SK-N-SH (cell line): ENCODE results near the gene GABRA6. TPM values are rescaled to one million over a fixed set of nuclear protein-coding genes. Genes with fewer than 3 reads are reported as not detected.

ENCODE experiments used
- CTCF ChIA-PET: fragments of 300-600, 350-600 bp; formaldehyde crosslinking; extraction: SDS; loops from one replicate; lab custom pipeline; 2021; lab: Yijun Ruan, JAX
- POLR2A ChIA-PET: fragments of 350-600 bp; sonication (Branson Sonifier 250); formaldehyde crosslinking; extraction: SDS; loops from one replicate; lab custom pipeline; 2020; ENCODE audit warnings: antibody characterized with exemption, inconsistent platforms; lab: Yijun Ruan, JAX
- DNase-seq: peaks from one replicate; pipeline ENCODE4 v3.0.0; 2012
- H2AFZ ChIP-seq: fragments of 200-600 bp; sonication (generic); 2 replicates; pipeline ENCODE4 v1.8.1; 2016; ENCODE audit warnings: antibody characterized with exemption, mild to moderate bottlenecking, low read depth
- H3F3A ChIP-seq: fragments of 200-600 bp; sonication (generic); replicated peaks from 2 replicates; pipeline ENCODE3; 2016; ENCODE audit warnings: antibody characterized with exemption, mild to moderate bottlenecking; ENCODE audit not compliant: insufficient read depth
- H3K27ac ChIP-seq, 2 experiments: fragments of 200-500 bp in 1 of 2; fragments of 200-600 bp in 1 of 2; sonication (Bioruptor generic) in 1 of 2; sonication (generic), shearing (Covaris generic) in 1 of 2; 2 replicates each; pipeline versions ENCODE4 v1.5.1 to v1.6.1; 2014 to 2016; ENCODE audit warnings: low read depth in 2 of 2, inconsistent platforms in 1 of 2, low read length in 1 of 2, mild to moderate bottlenecking in 1 of 2, mixed read lengths in 1 of 2
- H3K27me3 ChIP-seq: fragments of 200-600 bp; sonication (generic), shearing (Covaris generic); 2 replicates; pipeline ENCODE4 v1.6.1; 2016; ENCODE audit warnings: mixed run types; ENCODE audit not compliant: insufficient read depth
- H3K36me3 ChIP-seq, 2 experiments: fragments of 200-500 bp in 1 of 2; fragments of 200-600 bp in 1 of 2; sonication (Bioruptor generic) in 1 of 2; sonication (generic) in 1 of 2; replicated peaks in 1 of 2; 2 replicates each; pipeline versions ENCODE3 to v1.5.1; 2014 to 2016; ENCODE audit warnings: low read length in 1 of 2, mild to moderate bottlenecking in 1 of 2; ENCODE audit not compliant: insufficient read depth in 2 of 2, control insufficient read depth in 1 of 2
- H3K4me1 ChIP-seq, 2 experiments: fragments of 200-500 bp in 1 of 2; fragments of 200-600 bp in 1 of 2; sonication (Bioruptor generic) in 1 of 2; sonication (generic), shearing (Covaris generic) in 1 of 2; 2 replicates each; pipeline versions ENCODE4 v1.5.1 to v1.6.1; 2014 to 2016; ENCODE audit warnings: low read depth in 1 of 2, low read length in 1 of 2, mixed run types in 1 of 2; ENCODE audit not compliant: insufficient read depth in 2 of 2, control insufficient read depth in 1 of 2
- H3K4me2 ChIP-seq: fragments of 200-600 bp; sonication (generic), shearing (Covaris generic); 2 replicates; pipeline ENCODE4 v1.6.1; 2017; ENCODE audit warnings: mixed run types
- H3K4me3 ChIP-seq, 2 experiments: fragments of 200-500 bp in 1 of 2; fragments of 200-600 bp in 1 of 2; sonication (Bioruptor generic) in 1 of 2; sonication (generic), shearing (Covaris generic) in 1 of 2; 2 replicates each; pipeline versions ENCODE4 v1.5.1 to v1.8.1; 2014 to 2016; ENCODE audit warnings: low read depth in 2 of 2, inconsistent platforms in 1 of 2, low read length in 1 of 2, mild to moderate bottlenecking in 1 of 2, mixed read lengths in 1 of 2, moderate library complexity in 1 of 2
- H3K79me2 ChIP-seq: fragments of 200-600 bp; sonication (generic); 2 replicates; pipeline ENCODE4 v1.8.1; 2017; ENCODE audit warnings: mild to moderate bottlenecking; ENCODE audit not compliant: insufficient read depth
- H3K9ac ChIP-seq: fragments of 200-600 bp; sonication (generic); 2 replicates; pipeline ENCODE4 v1.6.1; 2017; ENCODE audit warnings: mixed run types
- H3K9me2 ChIP-seq: fragments of 200-600 bp; sonication (generic); 2 replicates; pipeline ENCODE4 v1.6.1; 2017; ENCODE audit warnings: mixed run types
- H3K9me3 ChIP-seq: fragments of 200-600 bp; sonication (generic); 2 replicates; pipeline ENCODE4 v1.6.1; 2017; ENCODE audit warnings: mixed run types, mild to moderate bottlenecking, moderate library complexity
- H4K20me1 ChIP-seq: fragments of 200-600 bp; sonication (generic); 2 replicates; pipeline ENCODE4 v1.6.1; 2017; ENCODE audit warnings: mild to moderate bottlenecking, mixed run types; ENCODE audit not compliant: insufficient read depth
- CHD2 ChIP-seq: fragments of 150-350 bp; IDR thresholded peaks from 2 replicates; pipeline ENCODE4 v1.6.1; 2018; ENCODE audit warnings: low read length; ENCODE audit not compliant: partially characterized antibody
- EZH2phosphoT487 ChIP-seq: fragments of 200-600 bp; sonication (generic); IDR thresholded peaks from 2 replicates; pipeline ENCODE4 v1.6.1; 2017; ENCODE audit warnings: low read depth, mixed run types, mild to moderate bottlenecking, antibody characterized with exemption, moderate library complexity, borderline replicate concordance
- FOSL2 ChIP-seq: IDR thresholded peaks from 2 replicates; pipeline ENCODE4 v1.4.0; 2012; ENCODE audit warnings: low read depth, mild to moderate bottlenecking, moderate library complexity, borderline replicate concordance
- GABPA ChIP-seq: IDR thresholded peaks from 2 replicates; pipeline ENCODE4 v1.4.0; 2012; ENCODE audit warnings: low read depth, mild to moderate bottlenecking
- GATA2 ChIP-seq: sonication (generic); formaldehyde crosslinking; IDR thresholded peaks from 2 replicates; pipeline ENCODE4 v1.5.0; 2020; ENCODE audit warnings: mild to moderate bottlenecking, missing genetic modification reagents
- JUND ChIP-seq: IDR thresholded peaks from 2 replicates; pipeline ENCODE4 v1.4.0; 2012
- MEF2A ChIP-seq: IDR thresholded peaks from 2 replicates; pipeline ENCODE4 v1.4.0; 2012; ENCODE audit warnings: low read depth, borderline replicate concordance
- MXI1 ChIP-seq: IDR thresholded peaks from 2 replicates; pipeline ENCODE4 v1.6.1; 2012; ENCODE audit warnings: mild to moderate bottlenecking, low read depth, low read length, improper control_type of control experiment
- NFIC ChIP-seq: IDR thresholded peaks from 2 replicates; pipeline ENCODE4 v1.4.0; 2012; ENCODE audit warnings: borderline replicate concordance
- NRF1 ChIP-seq: IDR thresholded peaks from 2 replicates; pipeline ENCODE4 v1.6.1; 2012; ENCODE audit warnings: low read depth, mild to moderate bottlenecking, low read length
- POLR2AphosphoS5 ChIP-seq: IDR thresholded peaks from 2 replicates; pipeline ENCODE4 v1.6.1; 2012; ENCODE audit warnings: low read depth, low read length
- RAD21 ChIP-seq: IDR thresholded peaks from 2 replicates; pipeline ENCODE4 v1.6.1; 2012; ENCODE audit warnings: mild to moderate bottlenecking, low read length
- RXRA ChIP-seq: IDR thresholded peaks from 2 replicates; pipeline ENCODE4 v1.4.0; 2012; ENCODE audit warnings: low read depth, mild to moderate bottlenecking, borderline replicate concordance
- SMC3 ChIP-seq: IDR thresholded peaks from 2 replicates; pipeline ENCODE4 v1.6.1; 2012; ENCODE audit warnings: low read depth, low read length, improper control_type of control experiment
- TAF1 ChIP-seq: IDR thresholded peaks from 2 replicates; pipeline ENCODE4 v1.6.1; 2012; ENCODE audit warnings: low read depth, mild to moderate bottlenecking, low read length, moderate library complexity, borderline replicate concordance
- WGBS: methylation state at CpG from one replicate; pipeline ENCODE4 v1.1.6; 2017; ENCODE audit warnings: low lambda C conversion rate; 5-methylcytosine and 5-hydroxymethylcytosine counted together
- polyA plus RNA-seq, 3 experiments: library from polyadenylated mRNA; depleted of rRNA; stranded (reverse); fragments of >200 nt; gene quantifications; 2 replicates each; pipeline ENCODE4 v1.2.3, GENCODE V29; 2012
- TF ChIP-seq, protein P1 (sequence below): fragments of 150-350 bp; IDR thresholded peaks from 2 replicates; pipeline ENCODE4 v1.6.1; 2016; ENCODE audit warnings: mild to moderate bottlenecking, low read depth, low read length
- TF ChIP-seq, protein P2 (sequence below): IDR thresholded peaks from 2 replicates; pipeline ENCODE4 v1.4.0; 2012; ENCODE audit warnings: low read depth, borderline replicate concordance
- TF ChIP-seq, protein P3 (sequence below): IDR thresholded peaks from 2 replicates; pipeline ENCODE4 v1.6.1; 2012; ENCODE audit warnings: mild to moderate bottlenecking, low read depth, low read length, moderate library complexity
- TF ChIP-seq, protein P4 (sequence below): IDR thresholded peaks from 2 replicates; pipeline ENCODE4; 2012

The GABRA6 gene
- polyA plus RNA-seq, 1 of the 3 experiments (the other 2 are of a cell fraction): 0.10 TPM

DNA sequence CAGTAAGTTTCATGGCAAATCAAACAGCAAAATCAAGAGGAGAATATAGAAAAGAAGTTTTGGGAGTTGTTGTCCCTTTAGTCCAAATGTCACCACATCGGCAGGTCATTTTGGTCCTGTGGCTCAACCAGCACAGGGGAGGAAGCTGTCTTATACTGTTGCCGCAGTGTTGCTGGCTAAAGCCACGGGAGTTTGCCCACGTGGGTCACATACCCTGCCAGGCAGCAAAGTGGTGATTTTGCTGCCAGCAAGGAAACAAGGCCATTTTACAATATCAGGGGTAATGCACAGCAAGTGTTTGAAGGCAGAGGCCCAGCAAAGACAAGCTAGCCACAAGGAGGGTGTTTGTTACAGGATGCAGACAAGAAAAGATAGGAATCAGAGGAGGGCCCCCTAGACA is 14.5 kb downstream of the GABRA6 start (continued):
- no peak for TF ChIP-seq NFIC
- no peak for TF ChIP-seq GABPA
- TF ChIP-seq GATA2 (CRISPR knock-in tag): no peak
- TF ChIP-seq, protein P1, sequence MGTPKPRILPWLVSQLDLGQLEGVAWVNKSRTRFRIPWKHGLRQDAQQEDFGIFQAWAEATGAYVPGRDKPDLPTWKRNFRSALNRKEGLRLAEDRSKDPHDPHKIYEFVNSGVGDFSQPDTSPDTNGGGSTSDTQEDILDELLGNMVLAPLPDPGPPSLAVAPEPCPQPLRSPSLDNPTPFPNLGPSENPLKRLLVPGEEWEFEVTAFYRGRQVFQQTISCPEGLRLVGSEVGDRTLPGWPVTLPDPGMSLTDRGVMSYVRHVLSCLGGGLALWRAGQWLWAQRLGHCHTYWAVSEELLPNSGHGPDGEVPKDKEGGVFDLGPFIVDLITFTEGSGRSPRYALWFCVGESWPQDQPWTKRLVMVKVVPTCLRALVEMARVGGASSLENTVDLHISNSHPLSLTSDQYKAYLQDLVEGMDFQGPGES: no peak
- no peak for TF ChIP-seq TAF1
- TF ChIP-seq, protein P2, sequence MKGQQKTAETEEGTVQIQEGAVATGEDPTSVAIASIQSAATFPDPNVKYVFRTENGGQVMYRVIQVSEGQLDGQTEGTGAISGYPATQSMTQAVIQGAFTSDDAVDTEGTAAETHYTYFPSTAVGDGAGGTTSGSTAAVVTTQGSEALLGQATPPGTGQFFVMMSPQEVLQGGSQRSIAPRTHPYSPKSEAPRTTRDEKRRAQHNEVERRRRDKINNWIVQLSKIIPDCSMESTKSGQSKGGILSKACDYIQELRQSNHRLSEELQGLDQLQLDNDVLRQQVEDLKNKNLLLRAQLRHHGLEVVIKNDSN: no peak
- TF ChIP-seq, all 33 proteins: peak for 0

DNA sequence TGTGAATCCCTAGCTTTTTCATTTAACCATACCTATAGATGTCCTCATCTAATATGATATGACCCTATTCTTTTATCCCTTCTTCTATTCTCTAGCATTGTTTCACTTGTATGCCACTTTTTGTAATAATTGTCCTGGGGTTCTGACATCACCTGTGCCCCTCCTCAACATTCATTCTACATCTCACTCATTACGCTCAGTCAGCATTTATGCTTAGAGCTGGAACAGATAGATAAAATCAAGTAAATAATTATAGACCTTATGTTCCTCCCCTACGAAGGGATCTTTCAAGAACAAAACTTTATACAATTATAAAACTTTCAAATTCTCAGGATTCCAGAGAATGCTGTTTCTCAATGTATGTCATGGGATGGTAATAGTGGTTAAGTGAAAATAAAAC is 18.0 kb downstream of the GABRA6 start:
- no peaks in the 10 kb centered on the region for H3K79me2 ChIP-seq
- H3F3A ChIP-seq: no peaks in the 10 kb centered on the region
- CTCF ChIA-PET: no interaction called here
- H2AFZ ChIP-seq: no peak overlapping the region
- no peak for TF ChIP-seq POLR2AphosphoS5
- TF ChIP-seq MEF2A: no peak
- TF ChIP-seq, protein P1: no peak
- no peak for TF ChIP-seq SMC3
- TF ChIP-seq, protein P3, sequence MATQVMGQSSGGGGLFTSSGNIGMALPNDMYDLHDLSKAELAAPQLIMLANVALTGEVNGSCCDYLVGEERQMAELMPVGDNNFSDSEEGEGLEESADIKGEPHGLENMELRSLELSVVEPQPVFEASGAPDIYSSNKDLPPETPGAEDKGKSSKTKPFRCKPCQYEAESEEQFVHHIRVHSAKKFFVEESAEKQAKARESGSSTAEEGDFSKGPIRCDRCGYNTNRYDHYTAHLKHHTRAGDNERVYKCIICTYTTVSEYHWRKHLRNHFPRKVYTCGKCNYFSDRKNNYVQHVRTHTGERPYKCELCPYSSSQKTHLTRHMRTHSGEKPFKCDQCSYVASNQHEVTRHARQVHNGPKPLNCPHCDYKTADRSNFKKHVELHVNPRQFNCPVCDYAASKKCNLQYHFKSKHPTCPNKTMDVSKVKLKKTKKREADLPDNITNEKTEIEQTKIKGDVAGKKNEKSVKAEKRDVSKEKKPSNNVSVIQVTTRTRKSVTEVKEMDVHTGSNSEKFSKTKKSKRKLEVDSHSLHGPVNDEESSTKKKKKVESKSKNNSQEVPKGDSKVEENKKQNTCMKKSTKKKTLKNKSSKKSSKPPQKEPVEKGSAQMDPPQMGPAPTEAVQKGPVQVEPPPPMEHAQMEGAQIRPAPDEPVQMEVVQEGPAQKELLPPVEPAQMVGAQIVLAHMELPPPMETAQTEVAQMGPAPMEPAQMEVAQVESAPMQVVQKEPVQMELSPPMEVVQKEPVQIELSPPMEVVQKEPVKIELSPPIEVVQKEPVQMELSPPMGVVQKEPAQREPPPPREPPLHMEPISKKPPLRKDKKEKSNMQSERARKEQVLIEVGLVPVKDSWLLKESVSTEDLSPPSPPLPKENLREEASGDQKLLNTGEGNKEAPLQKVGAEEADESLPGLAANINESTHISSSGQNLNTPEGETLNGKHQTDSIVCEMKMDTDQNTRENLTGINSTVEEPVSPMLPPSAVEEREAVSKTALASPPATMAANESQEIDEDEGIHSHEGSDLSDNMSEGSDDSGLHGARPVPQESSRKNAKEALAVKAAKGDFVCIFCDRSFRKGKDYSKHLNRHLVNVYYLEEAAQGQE: no peak
- TF ChIP-seq, protein P4, sequence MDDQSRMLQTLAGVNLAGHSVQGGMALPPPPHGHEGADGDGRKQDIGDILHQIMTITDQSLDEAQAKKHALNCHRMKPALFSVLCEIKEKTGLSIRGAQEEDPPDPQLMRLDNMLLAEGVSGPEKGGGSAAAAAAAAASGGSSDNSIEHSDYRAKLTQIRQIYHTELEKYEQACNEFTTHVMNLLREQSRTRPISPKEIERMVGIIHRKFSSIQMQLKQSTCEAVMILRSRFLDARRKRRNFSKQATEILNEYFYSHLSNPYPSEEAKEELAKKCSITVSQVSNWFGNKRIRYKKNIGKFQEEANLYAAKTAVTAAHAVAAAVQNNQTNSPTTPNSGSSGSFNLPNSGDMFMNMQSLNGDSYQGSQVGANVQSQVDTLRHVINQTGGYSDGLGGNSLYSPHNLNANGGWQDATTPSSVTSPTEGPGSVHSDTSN: no peak
- TF ChIP-seq JUND: no peak
- no peak for TF ChIP-seq CHD2
- no peak for TF ChIP-seq RAD21
- TF ChIP-seq RXRA: no peak
- TF ChIP-seq, protein P2: no peak
- TF ChIP-seq GABPA: no peak
- TF ChIP-seq FOSL2: no peak
- TF ChIP-seq EZH2phosphoT487: no peak
- no peak for TF ChIP-seq NRF1
- no peak for TF ChIP-seq MXI1
- TF ChIP-seq GATA2 (CRISPR knock-in tag): no peak
- TF ChIP-seq, all 33 proteins: peak for 0
- Histone ChIP-seq H3K36me3 (no peaks in the 10 kb centered on the region), H3K4me3 (no peak overlapping the region), H4K20me1 (no peaks in the 10 kb centered on the region), H3K9ac (no peak overlapping the region), H3K9me2 (no peaks in the 10 kb centered on the region), H3K4me2 (no peak overlapping the region), H3K9me3 (no peaks in the 10 kb centered on the region), H3K27ac (no peak overlapping the region), H3K4me1 (no peaks in the 10 kb centered on the region), H3K27me3 (no peaks in the 10 kb centered on the region)
- 0% methylated on average over 2 of the region's 2 CpGs for WGBS
- POLR2A ChIA-PET: no interaction called here
- DNase-seq: no peak
